HepG2 (cell line): Measurements from ENCODE around the gene SNX27. TPM values are rescaled to one million over a fixed set of nuclear protein-coding genes. Genes with fewer than 3 reads are reported as not detected.

Source experiments
- AHR ChIP-seq: IDR thresholded peaks from 2 replicates; pipeline ENCODE4 v1.6.1; 2018; ENCODE audit warnings: missing genetic modification reagents, missing compliant biosample characterization
- BHLHE40 ChIP-seq: IDR thresholded peaks from 2 replicates; pipeline ENCODE4 v1.6.1; 2011; ENCODE audit warnings: low read length, improper control_type of control experiment
- CBFB ChIP-seq: sonication (generic); formaldehyde crosslinking; IDR thresholded peaks from 2 replicates; pipeline ENCODE4 v1.4.0; 2020; ENCODE audit warnings: missing genetic modification reagents
- CHD4 ChIP-seq: fragments of 200-600 bp; sonication (generic); IDR thresholded peaks from 2 replicates; pipeline ENCODE4 v1.7.0; 2017; ENCODE audit warnings: mild to moderate bottlenecking, low read length, borderline replicate concordance
- ELF3 ChIP-seq: IDR thresholded peaks from 2 replicates; pipeline ENCODE4 v1.6.1; 2016; ENCODE audit warnings: missing genetic modification reagents, missing compliant biosample characterization
- ESRRA ChIP-seq: sonication (generic); formaldehyde crosslinking; IDR thresholded peaks from 2 replicates; pipeline ENCODE4 v1.5.1; 2020; ENCODE audit warnings: mild to moderate bottlenecking, low read depth, missing genetic modification reagents
- FOSL1 ChIP-seq: sonication (generic); formaldehyde crosslinking; IDR thresholded peaks from 2 replicates; pipeline ENCODE4 v1.9.0; 2021; ENCODE audit warnings: missing genetic modification reagents, borderline replicate concordance
- HNRNPLL ChIP-seq: fragments of 200-400 bp; formaldehyde crosslinking; IDR thresholded peaks from 2 replicates; pipeline ENCODE4 v1.6.1; 2017; ENCODE audit warnings: mild to moderate bottlenecking, low read depth, low read length; ENCODE audit not compliant: poor library complexity, severe bottlenecking
- LBX2 ChIP-seq: sonication (generic); formaldehyde crosslinking; IDR thresholded peaks from 2 replicates; pipeline ENCODE4 v1.5.0; 2020; ENCODE audit warnings: missing genetic modification reagents, mild to moderate bottlenecking, borderline replicate concordance
- MIXL1 ChIP-seq: IDR thresholded peaks from 2 replicates; pipeline ENCODE4 v1.6.1; 2016
- NR2F6 ChIP-seq, 2 experiments: IDR thresholded peaks; 2 replicates each; pipeline ENCODE4 v1.6.1; 2016; ENCODE audit warnings: antibody characterized with exemption in 1 of 2, mild to moderate bottlenecking in 1 of 2
- PRDM4 ChIP-seq: sonication (generic); formaldehyde crosslinking; IDR thresholded peaks from 2 replicates; pipeline ENCODE4 v1.9.0; 2021; ENCODE audit warnings: missing genetic modification reagents, borderline replicate concordance
- RBAK ChIP-seq: sonication (generic); formaldehyde crosslinking; IDR thresholded peaks from 2 replicates; pipeline ENCODE4 v1.5.1; 2020; ENCODE audit warnings: mild to moderate bottlenecking, missing genetic modification reagents
- SAP130 ChIP-seq: IDR thresholded peaks from 2 replicates; pipeline ENCODE4 v1.6.1; 2016; ENCODE audit warnings: low read depth
- SOX5 ChIP-seq: IDR thresholded peaks from 2 replicates; pipeline ENCODE4 v1.6.1; 2016; ENCODE audit warnings: borderline replicate concordance
- ZFP82 ChIP-seq: sonication (generic); formaldehyde crosslinking; IDR thresholded peaks from 2 replicates; pipeline ENCODE4 v1.5.1; 2020; ENCODE audit warnings: mild to moderate bottlenecking, missing genetic modification reagents, borderline replicate concordance
- ZNF432 ChIP-seq: sonication (generic); formaldehyde crosslinking; IDR thresholded peaks from 2 replicates; pipeline ENCODE4 v1.5.0; 2020; ENCODE audit warnings: missing genetic modification reagents, mild to moderate bottlenecking, borderline replicate concordance
- ZNF589 ChIP-seq: sonication (generic); formaldehyde crosslinking; conservative IDR thresholded peaks from 2 replicates; pipeline ENCODE4 v1.8.0; 2022; ENCODE audit warnings: mild to moderate bottlenecking, moderate library complexity, missing genetic modification reagents
- polyA plus RNA-seq, 8 experiments: library from polyadenylated mRNA; depleted of rRNA in 3 of 8; stranded (reverse) in 7 of 8; unstranded in 1 of 8; fragments of >200 nt; fragmentation: Illumina TruSeq in 4 of 8; extraction: Trizol in 4 of 8; gene quantifications; 2 replicates each; pipeline versions ENCODE4 v1.2.1 to v1.2.3, GENCODE V29; 2011 to 2016; ENCODE audit warnings: low read depth in 4 of 8, missing spikeins in 1 of 8, mixed read lengths in 1 of 8; ENCODE audit not compliant: insufficient read depth in 1 of 8
- total RNA-seq, 5 experiments: library from RNA; depleted of rRNA; stranded (reverse); fragments of >200 nt; fragmentation: Illumina TruSeq; extraction: Trizol; gene quantifications; 2 replicates each; pipeline ENCODE4 v1.2.3, GENCODE V29; 2016; ENCODE audit warnings: low read depth in 1 of 5
- TF ChIP-seq, protein P1 (sequence below): sonication (generic); formaldehyde crosslinking; IDR thresholded peaks from 2 replicates; pipeline ENCODE4 v1.9.0; 2021; ENCODE audit warnings: mild to moderate bottlenecking, missing genetic modification reagents
- TF ChIP-seq, protein P2 (sequence below): sonication (generic); formaldehyde crosslinking; IDR thresholded peaks from 2 replicates; pipeline ENCODE4 v1.5.1; 2020; ENCODE audit warnings: mild to moderate bottlenecking, moderate library complexity, missing genetic modification reagents

The SNX27 gene
- total and polyA plus RNA-seq, 2 of the 13 experiments (the other 11 are each of a cell fraction or from before 2014, with no cell fraction given) = 14.4 to 17.8 TPM

- TF ChIP-seq ESRRA (CRISPR knock-in tag) (no peak), NR2F6 (IDR thresholded peaks at IDR 0.05) (0 out of 2 replicates have a peak, but pooled peaks have one; percentile 21), NR2F6 (CRISPR knock-in tag; IDR thresholded peaks at IDR 0.05) (no peak), ELF3 (CRISPR knock-in tag) (no peak), AHR (CRISPR knock-in tag) (no peak; the same call in 1 of the 2 replicates), LBX2 (CRISPR knock-in tag) (no peak), CBFB (CRISPR knock-in tag) (no peak), ZNF589 (CRISPR knock-in tag) (no peak), ZNF432 (CRISPR knock-in tag) (no peak), BHLHE40 (peak; percentile 88), SOX5 (peak; percentile 78), MIXL1 (0 out of 2 replicates have a peak, but pooled peaks have one; percentile 12), HNRNPLL (no peak), SAP130 (CRISPR knock-in tag) (peak; percentile 25; the same call in 1 of the 2 replicates), ZFP82 (CRISPR knock-in tag) (no peak), FOSL1 (no peak), CHD4 (0 out of 2 replicates have a peak, but pooled peaks have one; percentile 56), RBAK (CRISPR knock-in tag) (no peak), PRDM4 (CRISPR knock-in tag) (no peak)
- TF ChIP-seq, protein P1, sequence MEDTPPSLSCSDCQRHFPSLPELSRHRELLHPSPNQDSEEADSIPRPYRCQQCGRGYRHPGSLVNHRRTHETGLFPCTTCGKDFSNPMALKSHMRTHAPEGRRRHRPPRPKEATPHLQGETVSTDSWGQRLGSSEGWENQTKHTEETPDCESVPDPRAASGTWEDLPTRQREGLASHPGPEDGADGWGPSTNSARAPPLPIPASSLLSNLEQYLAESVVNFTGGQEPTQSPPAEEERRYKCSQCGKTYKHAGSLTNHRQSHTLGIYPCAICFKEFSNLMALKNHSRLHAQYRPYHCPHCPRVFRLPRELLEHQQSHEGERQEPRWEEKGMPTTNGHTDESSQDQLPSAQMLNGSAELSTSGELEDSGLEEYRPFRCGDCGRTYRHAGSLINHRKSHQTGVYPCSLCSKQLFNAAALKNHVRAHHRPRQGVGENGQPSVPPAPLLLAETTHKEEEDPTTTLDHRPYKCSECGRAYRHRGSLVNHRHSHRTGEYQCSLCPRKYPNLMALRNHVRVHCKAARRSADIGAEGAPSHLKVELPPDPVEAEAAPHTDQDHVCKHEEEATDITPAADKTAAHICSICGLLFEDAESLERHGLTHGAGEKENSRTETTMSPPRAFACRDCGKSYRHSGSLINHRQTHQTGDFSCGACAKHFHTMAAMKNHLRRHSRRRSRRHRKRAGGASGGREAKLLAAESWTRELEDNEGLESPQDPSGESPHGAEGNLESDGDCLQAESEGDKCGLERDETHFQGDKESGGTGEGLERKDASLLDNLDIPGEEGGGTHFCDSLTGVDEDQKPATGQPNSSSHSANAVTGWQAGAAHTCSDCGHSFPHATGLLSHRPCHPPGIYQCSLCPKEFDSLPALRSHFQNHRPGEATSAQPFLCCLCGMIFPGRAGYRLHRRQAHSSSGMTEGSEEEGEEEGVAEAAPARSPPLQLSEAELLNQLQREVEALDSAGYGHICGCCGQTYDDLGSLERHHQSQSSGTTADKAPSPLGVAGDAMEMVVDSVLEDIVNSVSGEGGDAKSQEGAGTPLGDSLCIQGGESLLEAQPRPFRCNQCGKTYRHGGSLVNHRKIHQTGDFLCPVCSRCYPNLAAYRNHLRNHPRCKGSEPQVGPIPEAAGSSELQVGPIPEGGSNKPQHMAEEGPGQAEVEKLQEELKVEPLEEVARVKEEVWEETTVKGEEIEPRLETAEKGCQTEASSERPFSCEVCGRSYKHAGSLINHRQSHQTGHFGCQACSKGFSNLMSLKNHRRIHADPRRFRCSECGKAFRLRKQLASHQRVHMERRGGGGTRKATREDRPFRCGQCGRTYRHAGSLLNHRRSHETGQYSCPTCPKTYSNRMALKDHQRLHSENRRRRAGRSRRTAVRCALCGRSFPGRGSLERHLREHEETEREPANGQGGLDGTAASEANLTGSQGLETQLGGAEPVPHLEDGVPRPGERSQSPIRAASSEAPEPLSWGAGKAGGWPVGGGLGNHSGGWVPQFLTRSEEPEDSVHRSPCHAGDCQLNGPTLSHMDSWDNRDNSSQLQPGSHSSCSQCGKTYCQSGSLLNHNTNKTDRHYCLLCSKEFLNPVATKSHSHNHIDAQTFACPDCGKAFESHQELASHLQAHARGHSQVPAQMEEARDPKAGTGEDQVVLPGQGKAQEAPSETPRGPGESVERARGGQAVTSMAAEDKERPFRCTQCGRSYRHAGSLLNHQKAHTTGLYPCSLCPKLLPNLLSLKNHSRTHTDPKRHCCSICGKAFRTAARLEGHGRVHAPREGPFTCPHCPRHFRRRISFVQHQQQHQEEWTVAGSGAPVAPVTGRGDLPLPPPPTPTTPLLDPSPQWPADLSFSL (CRISPR knock-in tag) = no peak
- TF ChIP-seq, protein P2, sequence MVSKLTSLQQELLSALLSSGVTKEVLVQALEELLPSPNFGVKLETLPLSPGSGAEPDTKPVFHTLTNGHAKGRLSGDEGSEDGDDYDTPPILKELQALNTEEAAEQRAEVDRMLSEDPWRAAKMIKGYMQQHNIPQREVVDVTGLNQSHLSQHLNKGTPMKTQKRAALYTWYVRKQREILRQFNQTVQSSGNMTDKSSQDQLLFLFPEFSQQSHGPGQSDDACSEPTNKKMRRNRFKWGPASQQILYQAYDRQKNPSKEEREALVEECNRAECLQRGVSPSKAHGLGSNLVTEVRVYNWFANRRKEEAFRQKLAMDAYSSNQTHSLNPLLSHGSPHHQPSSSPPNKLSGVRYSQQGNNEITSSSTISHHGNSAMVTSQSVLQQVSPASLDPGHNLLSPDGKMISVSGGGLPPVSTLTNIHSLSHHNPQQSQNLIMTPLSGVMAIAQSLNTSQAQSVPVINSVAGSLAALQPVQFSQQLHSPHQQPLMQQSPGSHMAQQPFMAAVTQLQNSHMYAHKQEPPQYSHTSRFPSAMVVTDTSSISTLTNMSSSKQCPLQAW = no peak
Measured at GRCh38 chr1:151611288-151611790, 511 bp upstream of the SNX27 start (continued).
